ENCODE data around the gene PHACTR1.

Gene PHACTR1

DNA sequence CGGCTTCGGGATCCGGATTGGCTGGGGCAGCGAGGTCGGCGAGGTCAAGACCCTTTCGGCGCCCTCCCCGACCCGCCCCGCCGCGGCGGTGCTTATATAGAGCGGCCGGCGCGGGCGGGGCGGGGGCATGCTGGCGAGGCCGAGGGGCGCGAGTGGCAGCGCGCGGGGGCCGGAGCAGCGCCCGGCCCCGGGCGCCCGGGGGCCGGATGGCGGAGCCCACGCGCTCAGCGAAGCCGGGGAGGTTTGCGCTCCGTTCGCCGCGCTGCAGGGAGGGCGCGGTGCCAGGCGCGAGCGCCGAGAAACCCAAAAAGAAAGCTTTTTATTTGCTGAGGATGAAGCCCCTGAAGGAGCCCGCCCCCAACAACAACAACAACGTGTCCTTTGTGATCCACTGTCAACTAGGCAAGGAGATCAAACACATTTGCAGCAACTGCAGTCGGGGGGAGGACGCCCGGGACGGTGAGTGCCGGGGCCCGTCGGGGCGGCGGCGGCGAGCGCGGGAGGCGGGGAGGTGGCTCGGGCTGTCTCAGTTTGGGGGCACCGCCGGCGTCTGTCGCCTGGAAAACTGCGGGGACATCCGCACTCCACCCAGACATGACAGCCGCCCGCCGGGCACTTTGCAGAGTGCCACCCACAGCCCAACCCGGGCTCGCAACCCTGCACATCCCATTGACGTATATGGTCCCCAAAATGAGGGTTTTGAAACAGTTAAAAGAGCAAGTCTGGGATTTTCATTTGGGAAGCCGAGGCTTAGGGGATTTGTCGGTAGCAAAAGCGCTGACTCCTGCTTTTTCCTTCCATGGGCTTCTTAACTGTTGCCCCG is 297.3 kb downstream of the PHACTR1 start:
- Histone ChIP-seq H3K9me3 (ENCODE audit: low read length) (no peaks in the 10 kb centered on the region), H3K27me3 (ENCODE audit: control insufficient read depth in 1 of 2, insufficient read depth in 2 of 2, low read length in 2 of 2) (peaks cover 0 to 28% of the 10 kb centered on the region in 2 donors), H3K4me3 (ENCODE audit: low read depth in 1 of 2, low read length in 2 of 2) (peak overlapping the region; percentile 45 to 74), H3K27ac (ENCODE audit: low read depth, low read length) (no peak overlapping the region), H3K4me1 (ENCODE audit: insufficient read depth, low read length) (peaks cover 8% of the 10 kb centered on the region), H3K9ac (ENCODE audit: low read length) (no peak overlapping the region), H3K36me3 (ENCODE audit: insufficient read depth, low read length) (no peaks in the 10 kb centered on the region)

DNA sequence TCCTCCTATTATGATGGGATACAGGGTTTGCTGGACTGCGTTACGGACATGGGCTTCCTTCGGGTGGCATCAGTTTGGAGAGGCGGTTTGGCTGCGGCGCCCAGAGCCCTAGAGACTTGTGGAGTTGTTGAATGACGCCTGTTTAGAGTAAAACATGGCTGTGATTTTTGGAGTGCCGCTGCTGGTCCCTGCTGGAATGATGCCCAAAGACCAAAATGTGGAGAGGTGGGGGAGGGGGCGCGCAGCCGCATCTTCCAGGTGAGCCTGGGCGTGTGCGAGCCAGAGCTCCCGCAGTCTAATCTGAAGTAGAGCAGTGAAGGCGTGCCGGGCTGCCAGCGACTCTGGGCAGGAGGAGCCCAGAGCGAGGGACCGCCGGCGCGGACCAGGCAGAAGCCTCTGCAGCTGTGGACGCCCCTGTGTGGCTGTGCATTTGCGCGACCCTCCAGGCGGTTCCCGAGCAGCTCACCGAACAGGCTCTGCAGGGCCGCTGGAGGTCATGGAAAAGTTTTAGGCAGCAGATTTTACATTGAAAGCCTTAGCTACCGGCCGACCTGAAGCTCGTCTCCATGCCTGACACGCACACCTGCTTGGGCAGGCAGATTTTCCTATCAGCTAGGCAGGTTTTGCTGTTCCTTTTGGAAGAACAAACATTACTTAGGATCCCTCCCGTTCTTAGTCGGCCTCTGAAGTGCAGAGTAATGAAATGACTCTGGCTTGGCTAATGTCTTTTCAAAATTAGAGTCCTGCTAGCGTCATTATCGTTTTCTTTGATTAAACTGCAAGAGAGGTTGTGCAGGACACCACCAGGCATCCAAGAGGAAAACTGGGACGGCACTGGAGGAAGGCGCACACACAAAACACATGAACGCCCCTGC is 298.2 kb downstream of the PHACTR1 start:
- no peak overlapping the region for H3K27ac ChIP-seq (ENCODE audit: low read depth, low read length)
- H3K9me3 ChIP-seq (ENCODE audit: low read length), result no peaks in the 10 kb centered on the region
- peak overlapping the region; percentile 45 to 74 for H3K4me3 ChIP-seq (ENCODE audit: low read depth in 1 of 2, low read length in 2 of 2)
- H3K36me3 ChIP-seq (ENCODE audit: insufficient read depth, low read length), result no peaks in the 10 kb centered on the region
- no peak overlapping the region for H3K9ac ChIP-seq (ENCODE audit: low read length)
- H3K4me1 ChIP-seq (ENCODE audit: insufficient read depth, low read length), result peaks cover 8% of the 10 kb centered on the region
- peaks cover 0 to 28% of the 10 kb centered on the region in 2 donors for H3K27me3 ChIP-seq (ENCODE audit: control insufficient read depth in 1 of 2, insufficient read depth in 2 of 2, low read length in 2 of 2)

DNA sequence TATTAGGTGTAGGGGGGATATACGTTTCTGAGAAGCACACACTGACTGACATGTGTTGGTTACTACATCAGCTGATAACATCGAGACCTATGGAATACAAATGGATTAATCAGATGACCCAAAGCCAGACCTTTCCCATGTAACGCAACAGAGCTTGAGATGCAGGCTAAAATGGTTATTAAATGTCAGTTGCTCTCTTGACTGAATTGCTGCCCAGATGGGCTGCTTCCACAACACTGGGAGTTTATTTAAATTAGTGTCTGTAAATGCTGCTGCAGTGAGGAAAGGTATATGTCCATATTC is 298.8 kb downstream of the PHACTR1 start:
- H3K27ac ChIP-seq (ENCODE audit: low read depth, low read length), result no peak overlapping the region
- no peaks in the 10 kb centered on the region for H3K36me3 ChIP-seq (ENCODE audit: insufficient read depth, low read length)
- H3K9me3 ChIP-seq (ENCODE audit: low read length), result no peaks in the 10 kb centered on the region
- no peak overlapping the region for H3K4me3 ChIP-seq (ENCODE audit: low read depth in 1 of 2, low read length in 2 of 2)
- H3K4me1 ChIP-seq (ENCODE audit: insufficient read depth, low read length), result peaks cover 8% of the 10 kb centered on the region
- no peak overlapping the region for H3K9ac ChIP-seq (ENCODE audit: low read length)
- peaks cover 0 to 28% of the 10 kb centered on the region in 2 donors for H3K27me3 ChIP-seq (ENCODE audit: control insufficient read depth in 1 of 2, insufficient read depth in 2 of 2, low read length in 2 of 2)

- H3K27me3 ChIP-seq (ENCODE audit: control insufficient read depth in 1 of 2, insufficient read depth in 2 of 2, low read length in 2 of 2), result no peaks in the 10 kb centered on the region
- no peaks in the 10 kb centered on the region for H3K9me3 ChIP-seq (ENCODE audit: low read length)
- H3K9ac ChIP-seq (ENCODE audit: low read length), result no peak overlapping the region
- no peak overlapping the region for H3K4me3 ChIP-seq (ENCODE audit: low read depth in 1 of 2, low read length in 2 of 2)
- H3K4me1 ChIP-seq (ENCODE audit: insufficient read depth, low read length), result peaks cover 10% of the 10 kb centered on the region
- H3K27ac ChIP-seq (ENCODE audit: low read depth, low read length), result no peak overlapping the region
- no peaks in the 10 kb centered on the region for H3K36me3 ChIP-seq (ENCODE audit: insufficient read depth, low read length)
Measured at GRCh38 chr6:13024616-13025015, 308.0 kb downstream of the PHACTR1 start.

GRCh38 chr6:13025893-13026499 is 309.4 kb downstream of the PHACTR1 start:
- H3K4me1 ChIP-seq (ENCODE audit: insufficient read depth, low read length), result peaks cover 10% of the 10 kb centered on the region
- no peaks in the 10 kb centered on the region for H3K27me3 ChIP-seq (ENCODE audit: control insufficient read depth in 1 of 2, insufficient read depth in 2 of 2, low read length in 2 of 2)
- no peaks in the 10 kb centered on the region for H3K9me3 ChIP-seq (ENCODE audit: low read length)
- H3K9ac ChIP-seq (ENCODE audit: low read length), result no peak overlapping the region
- H3K36me3 ChIP-seq (ENCODE audit: insufficient read depth, low read length), result no peaks in the 10 kb centered on the region
- H3K4me3 ChIP-seq (ENCODE audit: low read depth in 1 of 2, low read length in 2 of 2), result no peak overlapping the region
- H3K27ac ChIP-seq (ENCODE audit: low read depth, low read length), result no peak overlapping the region

DNA sequence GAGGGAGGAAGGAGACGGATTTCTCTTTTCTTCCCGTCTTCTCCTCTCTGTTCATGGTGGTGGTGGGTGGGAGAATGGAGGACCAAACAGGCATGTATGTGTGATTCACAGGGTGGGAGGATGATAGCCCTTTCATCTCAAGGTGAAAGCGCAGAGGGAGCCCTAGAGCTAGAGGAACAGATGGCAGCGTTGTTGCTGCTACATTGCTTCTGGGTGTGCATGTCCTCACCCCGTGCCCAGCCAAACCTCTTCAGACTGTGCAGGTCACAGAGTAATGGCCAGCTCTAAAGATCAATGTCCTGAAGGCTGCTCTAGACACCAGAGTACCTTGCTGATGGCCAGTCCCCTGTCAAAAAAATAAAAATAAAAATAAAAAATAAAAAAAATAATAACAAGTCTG is 310.0 kb downstream of the PHACTR1 start:
- Histone ChIP-seq H3K36me3 (ENCODE audit: insufficient read depth, low read length) (no peaks in the 10 kb centered on the region), H3K4me1 (ENCODE audit: insufficient read depth, low read length) (peaks cover 10% of the 10 kb centered on the region), H3K9ac (ENCODE audit: low read length) (no peak overlapping the region), H3K4me3 (ENCODE audit: low read depth in 1 of 2, low read length in 2 of 2) (no peak overlapping the region), H3K27me3 (ENCODE audit: control insufficient read depth in 1 of 2, insufficient read depth in 2 of 2, low read length in 2 of 2) (no peaks in the 10 kb centered on the region), H3K27ac (ENCODE audit: low read depth, low read length) (no peak overlapping the region), H3K9me3 (ENCODE audit: low read length) (no peaks in the 10 kb centered on the region)

GRCh38 chr6:13027207-13027606 is 310.6 kb downstream of the PHACTR1 start:
- Histone ChIP-seq H3K27me3 (ENCODE audit: control insufficient read depth in 1 of 2, insufficient read depth in 2 of 2, low read length in 2 of 2) (no peaks in the 10 kb centered on the region), H3K4me3 (ENCODE audit: low read depth in 1 of 2, low read length in 2 of 2) (no peak overlapping the region), H3K4me1 (ENCODE audit: insufficient read depth, low read length) (peaks cover 10% of the 10 kb centered on the region), H3K27ac (ENCODE audit: low read depth, low read length) (no peak overlapping the region), H3K9me3 (ENCODE audit: low read length) (no peaks in the 10 kb centered on the region), H3K9ac (ENCODE audit: low read length) (no peak overlapping the region), H3K36me3 (ENCODE audit: insufficient read depth, low read length) (no peaks in the 10 kb centered on the region)

DNA sequence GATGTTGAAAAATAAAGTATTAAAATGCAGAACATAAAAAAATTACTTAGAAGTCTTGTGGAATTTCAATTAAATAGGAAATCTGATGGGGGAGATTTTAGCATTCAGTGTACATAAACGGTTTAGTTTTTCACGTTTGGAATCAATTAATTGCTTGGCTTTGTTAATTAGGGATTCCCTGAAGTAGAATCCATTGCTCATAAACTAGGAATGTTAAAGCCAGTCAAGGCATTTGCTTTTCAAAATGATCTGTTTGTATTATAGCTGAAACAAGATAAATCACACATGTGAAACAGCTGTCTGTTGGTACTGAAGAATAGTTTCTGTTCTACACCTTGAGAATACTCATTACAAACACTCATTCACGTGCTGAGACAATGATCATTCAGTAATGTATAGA is 313.8 kb downstream of the PHACTR1 start:
- Histone ChIP-seq H3K27ac (ENCODE audit: low read depth, low read length) (no peak overlapping the region), H3K9me3 (ENCODE audit: low read length) (no peaks in the 10 kb centered on the region), H3K9ac (ENCODE audit: low read length) (no peak overlapping the region), H3K4me1 (ENCODE audit: insufficient read depth, low read length) (peaks cover 9% of the 10 kb centered on the region), H3K27me3 (ENCODE audit: control insufficient read depth in 1 of 2, insufficient read depth in 2 of 2, low read length in 2 of 2) (no peaks in the 10 kb centered on the region), H3K36me3 (ENCODE audit: insufficient read depth, low read length) (no peaks in the 10 kb centered on the region), H3K4me3 (ENCODE audit: low read depth in 1 of 2, low read length in 2 of 2) (no peak overlapping the region)

DNA sequence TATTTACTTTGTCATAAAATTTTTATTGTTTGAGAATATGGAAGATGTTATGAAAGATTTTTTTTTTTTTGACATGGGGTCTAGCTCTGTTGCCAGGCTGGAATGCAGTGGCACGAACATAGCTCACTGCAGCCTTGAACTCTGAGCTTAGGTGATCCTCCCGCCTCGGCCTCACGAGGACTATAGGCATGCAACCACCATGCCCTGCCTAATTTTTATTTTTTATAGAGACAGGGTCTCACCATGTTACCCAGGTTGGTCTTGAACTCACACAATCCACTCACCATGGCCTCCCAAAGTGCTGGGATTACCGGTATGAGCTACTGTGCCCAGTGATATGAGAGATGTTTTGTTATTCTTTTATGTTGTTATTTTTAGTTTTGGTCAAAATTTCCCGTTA is 316.0 kb downstream of the PHACTR1 start:
- no peak overlapping the region for H3K27ac ChIP-seq (ENCODE audit: low read depth, low read length)
- no peaks in the 10 kb centered on the region for H3K9me3 ChIP-seq (ENCODE audit: low read length)
- H3K9ac ChIP-seq (ENCODE audit: low read length), result no peak overlapping the region
- H3K36me3 ChIP-seq (ENCODE audit: insufficient read depth, low read length), result no peaks in the 10 kb centered on the region
- H3K4me1 ChIP-seq (ENCODE audit: insufficient read depth, low read length), result peaks cover 2% of the 10 kb centered on the region
- no peak overlapping the region for H3K4me3 ChIP-seq (ENCODE audit: low read depth in 1 of 2, low read length in 2 of 2)
- no peaks in the 10 kb centered on the region for H3K27me3 ChIP-seq (ENCODE audit: control insufficient read depth in 1 of 2, insufficient read depth in 2 of 2, low read length in 2 of 2)

DNA sequence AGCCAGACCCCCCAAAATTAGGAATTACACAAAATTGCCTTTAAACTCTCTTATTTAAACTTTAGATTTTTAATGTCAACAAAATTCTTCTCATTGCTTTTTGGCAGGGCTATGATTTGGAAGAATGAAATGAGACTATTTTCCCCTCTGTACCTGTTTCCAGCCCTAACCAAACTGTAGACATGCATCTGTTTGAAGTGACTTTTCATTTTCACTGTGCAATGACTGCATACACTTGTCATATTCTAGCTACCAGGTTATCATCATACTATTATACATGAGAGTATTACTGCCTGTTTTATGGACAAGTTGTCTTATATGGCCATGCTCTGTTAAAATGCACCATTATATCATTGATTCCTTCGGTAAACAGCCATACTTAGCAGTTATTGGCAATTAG is 316.6 kb downstream of the PHACTR1 start:
- Histone ChIP-seq H3K4me3 (ENCODE audit: low read depth in 1 of 2, low read length in 2 of 2) (no peak overlapping the region), H3K9ac (ENCODE audit: low read length) (no peak overlapping the region), H3K36me3 (ENCODE audit: insufficient read depth, low read length) (no peaks in the 10 kb centered on the region), H3K4me1 (ENCODE audit: insufficient read depth, low read length) (peaks cover 6% of the 10 kb centered on the region), H3K27me3 (ENCODE audit: control insufficient read depth in 1 of 2, insufficient read depth in 2 of 2, low read length in 2 of 2) (no peaks in the 10 kb centered on the region), H3K27ac (ENCODE audit: low read depth, low read length) (no peak overlapping the region), H3K9me3 (ENCODE audit: low read length) (no peaks in the 10 kb centered on the region)

GRCh38 chr6:13034316-13034715 is 317.7 kb downstream of the PHACTR1 start:
- peaks cover 12% of the 10 kb centered on the region for H3K4me1 ChIP-seq (ENCODE audit: insufficient read depth, low read length)
- no peak overlapping the region for H3K27ac ChIP-seq (ENCODE audit: low read depth, low read length)

More at GRCh38 chr6:13034316-13034715, 317.7 kb downstream of the PHACTR1 start:
- H3K9me3 ChIP-seq (ENCODE audit: low read length), result no peaks in the 10 kb centered on the region
- H3K36me3 ChIP-seq (ENCODE audit: insufficient read depth, low read length), result no peaks in the 10 kb centered on the region
- no peak overlapping the region for H3K9ac ChIP-seq (ENCODE audit: low read length)
- H3K4me3 ChIP-seq (ENCODE audit: low read depth in 1 of 2, low read length in 2 of 2), result no peak overlapping the region
- no peaks in the 10 kb centered on the region for H3K27me3 ChIP-seq (ENCODE audit: control insufficient read depth in 1 of 2, insufficient read depth in 2 of 2, low read length in 2 of 2)

All from muscle layer of colon (tissue), 2 donors.